MCF 10A (cell line): Measurements from ENCODE around the gene C9orf152. TPM values are rescaled to one million over a fixed set of nuclear protein-coding genes. Genes with fewer than 3 reads are reported as not detected.

Experiments
- BruUV-seq: library from RNA; stranded (reverse); fragments of 400-500 nt; replicated peaks from 2 replicates; lab custom pipeline; 2021; lab: Mats Ljungman, UMichigan
- CTCF ChIA-PET: fragments of 300-600 bp; sonication (Branson Sonifier 250); formaldehyde crosslinking; extraction: SDS; loops from one replicate; lab custom pipeline; 2021; ENCODE audit warnings: antibody characterized with exemption, inconsistent platforms; lab: Yijun Ruan, JAX
- POLR2A ChIA-PET: fragments of 300-600, 350-650 bp; sonication (Branson Sonifier 250); formaldehyde crosslinking; extraction: SDS; loops from one replicate; lab custom pipeline; 2020; ENCODE audit warnings: antibody characterized with exemption, inconsistent platforms; lab: Yijun Ruan, JAX
- DNase-seq: peaks from one replicate; pipeline ENCODE4 v3.0.0-alpha.2; 2018; ENCODE audit not compliant: unreplicated experiment
- H3K27ac Mint-ChIP-seq: one replicate; pipeline ENCODE4 v1.8.0; 2022; ENCODE audit warnings: mild to moderate bottlenecking, low read depth, mixed read lengths; ENCODE audit not compliant: unreplicated experiment
- H3K27me3 Mint-ChIP-seq: one replicate; pipeline ENCODE4 v1.8.0; 2022; ENCODE audit warnings: mixed read lengths; ENCODE audit not compliant: insufficient read depth, unreplicated experiment
- H3K36me3 Mint-ChIP-seq: one replicate; pipeline ENCODE4 v1.8.0; 2022; ENCODE audit warnings: mild to moderate bottlenecking, moderate library complexity, mixed read lengths; ENCODE audit not compliant: insufficient read depth, unreplicated experiment
- H3K4me1 Mint-ChIP-seq: one replicate; pipeline ENCODE4 v1.8.0; 2022; ENCODE audit warnings: mixed read lengths; ENCODE audit not compliant: insufficient read depth, unreplicated experiment
- H3K4me3 Mint-ChIP-seq: one replicate; pipeline ENCODE4 v1.8.0; 2022; ENCODE audit warnings: mild to moderate bottlenecking, moderate library complexity, mixed read lengths; ENCODE audit not compliant: unreplicated experiment
- H3K9me3 Mint-ChIP-seq: one replicate; pipeline ENCODE4 v1.8.0; 2022; ENCODE audit warnings: mixed read lengths; ENCODE audit not compliant: unreplicated experiment
- intact Hi-C: fragments of 100-400 bp; cut with micrococcal nuclease; formaldehyde crosslinking; loops from 2 replicates; pipeline ENCODE4 v1.14.1; 2022
- total RNA-seq: library from RNA; stranded (reverse); gene quantifications from 2 replicates; pipeline ENCODE4 v1.2.3, GENCODE V29; 2022
- TF ChIP-seq, protein P1 (sequence below): fragments of 200-600 bp; IDR thresholded peaks from one replicate; pipeline ENCODE4 v1.8.0; 2022; ENCODE audit warnings: antibody characterized with exemption, mild to moderate bottlenecking; ENCODE audit not compliant: unreplicated experiment

Gene C9orf152
- total RNA-seq, 1 experiment from 2014 or later, result not detected

DNA sequence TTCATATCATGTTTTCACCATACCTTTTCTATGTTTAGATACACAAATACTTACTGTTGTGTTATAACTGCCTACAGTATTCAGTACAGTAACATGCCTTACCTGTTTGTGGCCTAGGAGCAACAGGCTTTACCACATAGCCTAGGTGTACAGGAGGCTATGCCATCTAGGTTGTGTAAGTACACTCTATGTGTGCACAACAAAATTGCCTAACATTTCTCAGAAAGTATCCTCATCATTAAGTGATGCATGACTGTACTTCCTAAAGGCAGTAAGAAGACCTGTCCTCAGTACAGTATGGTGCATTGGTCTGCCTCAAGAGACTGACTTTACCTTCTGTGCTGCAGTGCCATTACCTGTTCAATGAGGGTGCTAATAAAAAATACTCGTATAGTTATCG is 40.4 kb upstream of the C9orf152 start:
- H3K9me3 Mint-ChIP-seq, result no peaks in the 10 kb centered on the region
- TF ChIP-seq, protein P1, sequence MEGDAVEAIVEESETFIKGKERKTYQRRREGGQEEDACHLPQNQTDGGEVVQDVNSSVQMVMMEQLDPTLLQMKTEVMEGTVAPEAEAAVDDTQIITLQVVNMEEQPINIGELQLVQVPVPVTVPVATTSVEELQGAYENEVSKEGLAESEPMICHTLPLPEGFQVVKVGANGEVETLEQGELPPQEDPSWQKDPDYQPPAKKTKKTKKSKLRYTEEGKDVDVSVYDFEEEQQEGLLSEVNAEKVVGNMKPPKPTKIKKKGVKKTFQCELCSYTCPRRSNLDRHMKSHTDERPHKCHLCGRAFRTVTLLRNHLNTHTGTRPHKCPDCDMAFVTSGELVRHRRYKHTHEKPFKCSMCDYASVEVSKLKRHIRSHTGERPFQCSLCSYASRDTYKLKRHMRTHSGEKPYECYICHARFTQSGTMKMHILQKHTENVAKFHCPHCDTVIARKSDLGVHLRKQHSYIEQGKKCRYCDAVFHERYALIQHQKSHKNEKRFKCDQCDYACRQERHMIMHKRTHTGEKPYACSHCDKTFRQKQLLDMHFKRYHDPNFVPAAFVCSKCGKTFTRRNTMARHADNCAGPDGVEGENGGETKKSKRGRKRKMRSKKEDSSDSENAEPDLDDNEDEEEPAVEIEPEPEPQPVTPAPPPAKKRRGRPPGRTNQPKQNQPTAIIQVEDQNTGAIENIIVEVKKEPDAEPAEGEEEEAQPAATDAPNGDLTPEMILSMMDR, result no peak
- no peaks in the 10 kb centered on the region for H3K27me3 Mint-ChIP-seq
- intact Hi-C loops, result no loop called here
- H3K36me3 Mint-ChIP-seq, result peaks cover 67% of the 10 kb centered on the region
- H3K4me1 Mint-ChIP-seq, result peaks cover 20% of the 10 kb centered on the region
- no peak overlapping the region for H3K4me3 Mint-ChIP-seq
- POLR2A ChIA-PET, result no interaction called here
- CTCF ChIA-PET, result interaction anchor here (0.6 to 0.8 kb wide), 2 partner anchors 31 to 339 kb away, joined by 3 to 4 read pairs; no protein-coding TSS in a partner anchor
- H3K27ac Mint-ChIP-seq, result no peak overlapping the region
- peak; percentile 63 for DNase-seq
- no TSS peak for BruUV-seq

DNA sequence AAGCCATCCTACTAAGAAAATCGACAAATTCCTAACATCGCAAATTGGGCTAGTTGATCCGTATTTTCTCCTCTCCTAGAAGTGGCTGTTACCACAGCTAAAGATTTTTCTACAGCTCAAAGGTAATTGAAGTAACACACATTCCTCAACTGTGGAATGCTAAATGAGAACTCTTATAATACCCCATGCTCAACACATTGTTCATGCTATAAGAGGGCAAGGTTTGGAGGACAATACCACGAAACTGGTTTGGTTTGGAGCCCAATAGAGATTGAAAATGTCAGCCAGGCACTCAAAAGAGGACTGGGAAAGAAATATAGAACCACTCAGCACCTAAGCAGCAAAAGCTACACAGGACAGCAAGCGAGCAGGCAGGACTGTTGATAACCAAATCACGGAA is 38.3 kb upstream of the C9orf152 start:
- TF ChIP-seq, protein P1, result no peak
- Mint-ChIP-seq H3K4me3 (no peak overlapping the region), H3K36me3 (peaks cover 65% of the 10 kb centered on the region), H3K4me1 (peaks cover 11% of the 10 kb centered on the region), H3K27me3 (no peaks in the 10 kb centered on the region), H3K9me3 (no peaks in the 10 kb centered on the region), H3K27ac (no peak overlapping the region)
- CTCF ChIA-PET, result interaction anchor here (1.1 kb wide), 1 partner anchor 30 kb away, joined by 3 read pairs; no protein-coding TSS in a partner anchor
- BruUV-seq, result no TSS peak
- intact Hi-C loops, result no loop called here
- DNase-seq, result no peak
- POLR2A ChIA-PET, result no interaction called here

- H3K4me3 Mint-ChIP-seq, result no peak overlapping the region
- no peaks in the 10 kb centered on the region for H3K27me3 Mint-ChIP-seq
- TF ChIP-seq, protein P1, result no peak
- DNase-seq, result no peak
- H3K27ac Mint-ChIP-seq, result no peak overlapping the region
- no TSS peak for BruUV-seq
- H3K4me1 Mint-ChIP-seq, result peaks cover 6% of the 10 kb centered on the region
- ChIA-PET CTCF (interaction anchor here (0.6 kb wide), 1 partner anchor 98 kb away, joined by 3 read pairs; no protein-coding TSS in a partner anchor), POLR2A (interaction anchor here (3.8 kb wide), 1 partner anchor 13 kb away, joined by 20 read pairs; the partner anchor contains the start of gene TXN)
- H3K36me3 Mint-ChIP-seq, result peaks cover 50% of the 10 kb centered on the region
- intact Hi-C loops, result no loop called here
- H3K9me3 Mint-ChIP-seq, result no peaks in the 10 kb centered on the region
Observed at GRCh38 chr9:110244616-110245015, 36.7 kb upstream of the C9orf152 start.

DNA sequence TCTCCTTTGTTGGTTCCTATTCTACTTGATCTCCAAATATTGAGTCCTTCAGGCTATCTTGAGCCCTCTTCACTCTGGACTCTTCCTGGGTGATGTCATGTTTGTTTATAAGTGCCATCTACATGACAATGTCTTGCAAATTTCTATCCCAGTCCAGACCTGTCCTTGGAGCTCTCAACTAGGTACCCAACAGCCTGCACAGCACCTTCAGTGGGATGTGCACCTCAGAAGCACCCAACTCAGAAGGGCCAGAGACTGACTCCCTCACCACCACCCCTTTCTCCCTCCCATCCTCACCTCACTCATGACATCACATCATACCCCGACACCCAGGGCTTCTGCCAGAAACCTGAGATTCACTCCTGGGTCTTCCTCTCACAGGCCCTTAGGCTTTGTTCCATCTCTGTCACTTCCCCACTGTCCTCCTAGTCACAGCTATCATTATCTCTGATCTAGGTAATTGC is 33.9 kb upstream of the C9orf152 start:
- H3K9me3 Mint-ChIP-seq, result no peaks in the 10 kb centered on the region
- no TSS peak for BruUV-seq
- no peaks in the 10 kb centered on the region for H3K4me1 Mint-ChIP-seq
- POLR2A ChIA-PET, result interaction anchor here (0.6 to 3.8 kb wide), 4 partner anchors 14 to 337 kb away, joined by 3 to 20 read pairs (median 4); partner anchors contain the start of gene TXN
- intact Hi-C loops, result no loop called here
- no peak overlapping the region for H3K27ac Mint-ChIP-seq
- no peak overlapping the region for H3K4me3 Mint-ChIP-seq
- H3K27me3 Mint-ChIP-seq, result no peaks in the 10 kb centered on the region
- peaks cover 25% of the 10 kb centered on the region for H3K36me3 Mint-ChIP-seq
- CTCF ChIA-PET, result interaction anchor here (0.6 to 0.8 kb wide), 2 partner anchors 58 to 59 kb away, joined by 3 read pairs; no protein-coding TSS in a partner anchor
- no peak for DNase-seq
- TF ChIP-seq, protein P1, result no peak
